ENCODE measurements around the gene ZDHHC11B. TPM values are rescaled to one million over a fixed set of nuclear protein-coding genes. Genes with fewer than 3 reads are reported as not detected.
"Not testable (repeated sequence)": the region's sequence is repeated elsewhere in the genome, so short reads cannot be mapped to it uniquely, and the experiment has no call there.

Gene ZDHHC11B
- total and polyA plus RNA-seq, 12 donors: 4.7 to 46.6 (median 10.3) TPM

- WGBS, 2 donors: 95 to 97% methylated on average over 36 of the region's 36 CpGs
- Histone ChIP-seq H3K27ac (no peak overlapping the region), H3K36me3 (peaks cover 0 to 16% (median 0%) of the 10 kb centered on the region in 9 donors), H3K4me3 (no peak overlapping the region), H3K4me1 (peaks cover 0 to 30% (median 7%) of the 10 kb centered on the region in 9 donors), H3K27me3 (no peaks in the 10 kb centered on the region), H3K9me3 (no peaks in the 10 kb centered on the region)
- no peak for TF ChIP-seq CTCF (IDR thresholded peaks at IDR 0.05)
- ATAC-seq (no peak), DNase-seq (no peak)
- intact Hi-C loops (cut with DNase I): loop anchor here in 3 of 10 donors (2.0 to 10.0 kb wide), 3 partner anchors 93 to 95 kb away; no protein-coding TSS in a partner anchor
Measured at GRCh38 chr5:777756-778161, 6.8 kb downstream of the ZDHHC11B start.

- Histone ChIP-seq H3K27ac (peak overlapping the region in 1 of 10 donors; percentile 42), H3K36me3 (peaks cover 0 to 16% (median 0%) of the 10 kb centered on the region in 9 donors), H3K9me3 (no peaks in the 10 kb centered on the region), H3K4me1 (peaks cover 0 to 30% (median 7%) of the 10 kb centered on the region in 9 donors), H3K27me3 (no peaks in the 10 kb centered on the region), H3K4me3 (no peak overlapping the region)
- intact Hi-C loops (cut with DNase I): loop anchor here in 3 of 10 donors (2.0 to 10.0 kb wide), 3 partner anchors 92 to 95 kb away; no protein-coding TSS in a partner anchor
- ATAC-seq (no peak), DNase-seq (no peak)
- WGBS, 2 donors: 85 to 87% methylated on average over 42 of the region's 42 CpGs
- TF ChIP-seq CTCF (IDR thresholded peaks at IDR 0.05): no peak
Measured at GRCh38 chr5:776862-777711, 7.4 kb downstream of the ZDHHC11B start.

GRCh38 chr5:775961-776861 lies 8.3 kb downstream of the ZDHHC11B start:
- H3K4me3 ChIP-seq: no peak overlapping the region
- peak overlapping the region in 1 of 10 donors; percentile 42 for H3K27ac ChIP-seq
- H3K36me3 ChIP-seq: peaks cover 0 to 16% (median 0%) of the 10 kb centered on the region in 9 donors
- intact Hi-C loops (cut with DNase I): loop anchor here in 3 of 10 donors (2.0 to 10.0 kb wide), 3 partner anchors 91 to 94 kb away; no protein-coding TSS in a partner anchor
- TF ChIP-seq CTCF (IDR thresholded peaks at IDR 0.05): no peak
- H3K9me3 ChIP-seq: no peaks in the 10 kb centered on the region
- H3K27me3 ChIP-seq: no peaks in the 10 kb centered on the region
- ATAC-seq (peak in 4 of 8 donors; percentile 0 to 6 (median 3)), DNase-seq (no peak)
- 85 to 86% methylated on average over 17 to 20 of the region's 20 CpGs for WGBS, 2 donors
- peaks cover 0 to 30% (median 7%) of the 10 kb centered on the region in 9 donors for H3K4me1 ChIP-seq

GRCh38 chr5:775595-775960 lies 9.0 kb downstream of the ZDHHC11B start:
- not testable (repeated sequence) for DNase-seq, H3K9me3 ChIP-seq, H3K4me3 ChIP-seq, H3K27me3 ChIP-seq
- Histone ChIP-seq H3K4me1 (peaks cover 0 to 30% (median 7%) of the 10 kb centered on the region in 9 donors), H3K27ac (peak overlapping the region in 1 of 10 donors; percentile 42), H3K36me3 (peaks cover 0 to 16% (median 0%) of the 10 kb centered on the region in 9 donors)
- intact Hi-C loops (cut with DNase I): loop anchor here in 2 of 10 donors (5.0 to 10.0 kb wide), 2 partner anchors 91 to 93 kb away; no protein-coding TSS in a partner anchor
- WGBS, 2 donors: 55 to 88% methylated on average over 7 of the region's 9 CpGs
- ATAC-seq: peak in 7 of 8 donors; percentile 7 to 28 (median 20)

- peak overlapping the region in 1 of 10 donors; percentile 42 for H3K27ac ChIP-seq
- peaks cover 0 to 30% (median 7%) of the 10 kb centered on the region in 9 donors for H3K4me1 ChIP-seq
- WGBS, 2 donors: 76 to 80% methylated on average over 18 of the region's 18 CpGs
- H3K9me3 ChIP-seq, DNase-seq, H3K4me3 ChIP-seq, H3K27me3 ChIP-seq: not testable (repeated sequence)
- intact Hi-C loops (cut with DNase I): loop anchor here in 5 of 10 donors (5.0 to 10.0 kb wide), 2 partner anchors 90 to 93 kb away; no protein-coding TSS in a partner anchor
- peaks cover 0 to 16% (median 0%) of the 10 kb centered on the region in 9 donors for H3K36me3 ChIP-seq
- ATAC-seq: peak in 5 of 8 donors; percentile 0 to 5 (median 2)
Measured at GRCh38 chr5:774854-775505, 9.5 kb downstream of the ZDHHC11B start.

GRCh38 chr5:774304-774703 lies 10.2 kb downstream of the ZDHHC11B start:
- H3K36me3 ChIP-seq: peaks cover 0 to 16% (median 0%) of the 10 kb centered on the region in 9 donors
- not testable (repeated sequence) for ATAC-seq, H3K4me3 ChIP-seq, H3K27me3 ChIP-seq, DNase-seq, H3K9me3 ChIP-seq
- H3K27ac ChIP-seq: peak overlapping the region in 1 of 10 donors; percentile 42
- WGBS, 2 donors: 85 to 95% methylated on average over 4 to 6 of the region's 6 CpGs
- H3K4me1 ChIP-seq: peaks cover 0 to 33% (median 7%) of the 10 kb centered on the region in 9 donors
- intact Hi-C loops (cut with DNase I): loop anchor here in 4 of 10 donors (5.0 to 10.0 kb wide), 2 partner anchors 90 to 92 kb away; no protein-coding TSS in a partner anchor

Measured in heart right ventricle (tissue), 16 donors.